H1 (cell line): ENCODE measurements around the gene NRXN3. TPM values are rescaled to one million over a fixed set of nuclear protein-coding genes. Genes with fewer than 3 reads are reported as not detected.

Experiments used
- CTCF ChIA-PET: fragments of 300-600 bp; sonication (Branson Sonifier 250); formaldehyde crosslinking; loops from one replicate; lab custom pipeline; 2021; ENCODE audit not compliant: partially characterized antibody; lab: Charles Lee
- POLR2A ChIA-PET: fragments of 300-600 bp; sonication (Branson Sonifier 250); formaldehyde crosslinking; loops from one replicate; lab custom pipeline; 2021; ENCODE audit warnings: inconsistent platforms; ENCODE audit not compliant: partially characterized antibody; lab: Charles Lee
- DNase-seq, 2 experiments: peaks; one replicate each; pipeline versions ENCODE4 v3.0.0 to v3.0.0-alpha.2; 2010 to 2022; ENCODE audit warnings: low spot score in 2 of 2, low read depth in 1 of 2, mixed read lengths in 1 of 2
- FAIRE-seq: peaks from 2 replicates; lab custom pipeline; 2011; peaks lifted over from hg19 to GRCh38; lab: Jason Lieb, UNC
- H2AFZ ChIP-seq: 2 replicates; pipeline ENCODE4 v1.8.1; 2012; ENCODE audit warnings: low read length, inconsistent platforms
- H2AK5ac ChIP-seq: 2 replicates; pipeline ENCODE4 v1.6.1; 2013; ENCODE audit warnings: low read depth, low read length
- H2BK120ac ChIP-seq: replicated peaks from 2 replicates; pipeline ENCODE3; 2013; ENCODE audit warnings: low read depth, low read length, inconsistent platforms
- H2BK12ac ChIP-seq: 2 replicates; pipeline ENCODE4 v1.6.1; 2013; ENCODE audit warnings: low read depth, low read length
- H2BK15ac ChIP-seq: 2 replicates; pipeline ENCODE4 v1.6.1; 2013; ENCODE audit warnings: low read length
- H2BK20ac ChIP-seq: 2 replicates; pipeline ENCODE4 v1.6.1; 2013; ENCODE audit warnings: low read length
- H2BK5ac ChIP-seq: 2 replicates; pipeline ENCODE4 v1.6.1; 2013; ENCODE audit warnings: low read depth, low read length
- H3K14ac ChIP-seq: 2 replicates; pipeline ENCODE4 v1.6.1; 2013; ENCODE audit warnings: inconsistent platforms; ENCODE audit not compliant: insufficient read length
- H3K18ac ChIP-seq: 2 replicates; pipeline ENCODE4 v1.6.1; 2013; ENCODE audit warnings: low read length; ENCODE audit errors: extremely low read depth
- H3K23ac ChIP-seq: 2 replicates; pipeline ENCODE4 v1.6.1; 2013; ENCODE audit warnings: inconsistent platforms; ENCODE audit not compliant: insufficient read length
- H3K23me2 ChIP-seq: 2 replicates; pipeline ENCODE4 v1.6.1; 2013; ENCODE audit warnings: low read depth, low read length
- H3K27ac ChIP-seq: 2 replicates; pipeline ENCODE4 v1.6.1; 2011; ENCODE audit warnings: low read depth, low read length, inconsistent platforms
- H3K27me3 ChIP-seq, 4 experiments: replicated peaks in 1 of 4; 1 replicate in 1 of 4; 2 replicates in 3 of 4; pipeline versions ENCODE4 v1.6.1 to v1.8.1; 2011 to 2013; ENCODE audit warnings: low read length in 3 of 4, mild to moderate bottlenecking in 3 of 4, inconsistent platforms in 2 of 4, mixed read lengths in 2 of 4, moderate library complexity in 1 of 4; ENCODE audit not compliant: control insufficient read depth in 3 of 4, insufficient read depth in 3 of 4; ENCODE audit errors: extremely low read depth in 1 of 4
- H3K36me3 ChIP-seq, 4 experiments: 2 replicates each; pipeline versions ENCODE4 v1.6.1 to v1.8.1; 2011 to 2013; ENCODE audit warnings: mild to moderate bottlenecking in 4 of 4, low read length in 3 of 4, moderate library complexity in 2 of 4, control low read depth in 1 of 4, inconsistent platforms in 1 of 4; ENCODE audit not compliant: insufficient read depth in 4 of 4, control insufficient read depth in 2 of 4
- H3K4ac ChIP-seq: replicated peaks from 2 replicates; pipeline ENCODE3; 2013; ENCODE audit warnings: low read length, low read depth, mixed read lengths, inconsistent platforms; ENCODE audit not compliant: insufficient read length
- H3K4me1 ChIP-seq, 4 experiments: replicated peaks in 1 of 4; 1 replicate in 1 of 4; 2 replicates in 3 of 4; pipeline versions ENCODE4 v1.6.1 to v1.8.1; 2011 to 2013; ENCODE audit warnings: low read length in 3 of 4, inconsistent platforms in 2 of 4, mixed read lengths in 1 of 4; ENCODE audit not compliant: insufficient read depth in 4 of 4, control insufficient read depth in 3 of 4
- H3K4me2 ChIP-seq, 2 experiments: 2 replicates each; pipeline versions ENCODE4 v1.6.1 to v1.8.1; 2011 to 2013; ENCODE audit warnings: low read depth in 2 of 2, low read length in 2 of 2, control low read depth in 1 of 2, inconsistent platforms in 1 of 2, mild to moderate bottlenecking in 1 of 2; ENCODE audit not compliant: insufficient read depth in 1 of 2
- H3K4me3 ChIP-seq, 4 experiments: fragments of 200-600, 300-600 bp in 1 of 4; sonication (generic), shearing (Covaris generic), sonication (Bioruptor Twin) in 1 of 4; 2 replicates each; pipeline versions ENCODE4 v1.5.1 to v1.8.1; 2011 to 2016; ENCODE audit warnings: low read length in 4 of 4, low read depth in 3 of 4, control low read depth in 2 of 4, inconsistent platforms in 2 of 4, mild to moderate bottlenecking in 2 of 4, mixed read lengths in 1 of 4, moderate library complexity in 1 of 4; ENCODE audit not compliant: insufficient read depth in 2 of 4; ENCODE audit errors: extremely low read depth in 1 of 4
- H3K56ac ChIP-seq: replicated peaks from 2 replicates; pipeline ENCODE3; 2013; ENCODE audit warnings: low read depth, mild to moderate bottlenecking, mixed read lengths, low read length, inconsistent platforms; ENCODE audit not compliant: insufficient read length
- H3K79me1 ChIP-seq: 2 replicates; pipeline ENCODE4 v1.6.1; 2013; ENCODE audit warnings: low read depth, low read length, control low read depth
- H3K79me2 ChIP-seq, 2 experiments: 2 replicates each; pipeline versions ENCODE4 v1.6.1 to v1.8.1; 2012 to 2013; ENCODE audit warnings: low read length in 2 of 2, mild to moderate bottlenecking in 2 of 2, inconsistent platforms in 1 of 2; ENCODE audit not compliant: insufficient read depth in 2 of 2, control insufficient read depth in 1 of 2
- H3K9ac ChIP-seq, 4 experiments: replicated peaks in 1 of 4; 1 replicate in 1 of 4; 2 replicates in 3 of 4; pipeline versions ENCODE4 v1.6.1 to v1.8.1; 2011 to 2013; ENCODE audit warnings: low read depth in 3 of 4, low read length in 3 of 4, control low read depth in 2 of 4, mild to moderate bottlenecking in 2 of 4, moderate library complexity in 2 of 4, inconsistent platforms in 1 of 4; ENCODE audit errors: extremely low read depth in 1 of 4
- H3K9me3 ChIP-seq, 2 experiments: 2 replicates each; pipeline versions ENCODE4 v1.6.1 to v1.8.1; 2012 to 2013; ENCODE audit warnings: mild to moderate bottlenecking in 2 of 2, moderate library complexity in 2 of 2, control low read depth in 1 of 2, inconsistent platforms in 1 of 2, low read depth in 1 of 2, low read length in 1 of 2, mixed read lengths in 1 of 2; ENCODE audit not compliant: insufficient read depth in 2 of 2
- H4K20me1 ChIP-seq, 2 experiments: replicated peaks in 1 of 2; 2 replicates each; pipeline versions ENCODE3 to v1.8.1; 2011 to 2013; ENCODE audit warnings: inconsistent platforms in 2 of 2, low read length in 2 of 2, mild to moderate bottlenecking in 1 of 2; ENCODE audit not compliant: insufficient read depth in 2 of 2, control insufficient read depth in 1 of 2
- H4K5ac ChIP-seq: 2 replicates; pipeline ENCODE4 v1.6.1; 2013; ENCODE audit warnings: low read length, low read depth, mixed read lengths, inconsistent platforms; ENCODE audit not compliant: insufficient read length
- H4K8ac ChIP-seq: 2 replicates; pipeline ENCODE4 v1.8.0; 2013; ENCODE audit warnings: mild to moderate bottlenecking, moderate library complexity, low read length, inconsistent platforms; ENCODE audit not compliant: insufficient read depth; ENCODE audit errors: extremely low read depth
- H4K91ac ChIP-seq: replicated peaks from 2 replicates; pipeline ENCODE3; 2013; ENCODE audit warnings: low read length, mixed read lengths, inconsistent platforms; ENCODE audit not compliant: insufficient read length
- BRCA1 ChIP-seq: IDR thresholded peaks from 2 replicates; pipeline ENCODE4 v1.6.1; 2012; ENCODE audit warnings: low read depth, low read length, improper control_type of control experiment
- CBX8 ChIP-seq: fragments of 300-800, 300-1000 bp; sonication (generic); IDR thresholded peaks from 2 replicates; pipeline ENCODE4 v1.7.1; 2016; ENCODE audit warnings: low read depth, low read length, borderline replicate concordance
- CHD1 ChIP-seq: IDR thresholded peaks from 2 replicates; pipeline ENCODE4 v1.6.1; 2012; ENCODE audit warnings: low read depth, low read length, improper control_type of control experiment
- MAFK ChIP-seq: IDR thresholded peaks from 2 replicates; pipeline ENCODE4 v1.6.1; 2012; ENCODE audit warnings: low read depth, mild to moderate bottlenecking, improper control_type of control experiment, low read length
- RXRA ChIP-seq: IDR thresholded peaks from 2 replicates; pipeline ENCODE4 v1.6.1; 2011; ENCODE audit warnings: low read depth, mild to moderate bottlenecking, low read length, moderate library complexity; ENCODE audit not compliant: insufficient read depth
- SIN3A ChIP-seq, 2 experiments: IDR thresholded peaks in 1 of 2; conservative IDR thresholded peaks in 1 of 2; 2 replicates each; pipeline ENCODE4 v1.6.1; 2011 to 2012; ENCODE audit warnings: low read length in 2 of 2, improper control_type of control experiment in 1 of 2, low read depth in 1 of 2, mild to moderate bottlenecking in 1 of 2
- SP1 ChIP-seq: IDR thresholded peaks from 2 replicates; pipeline ENCODE4 v1.6.1; 2011; ENCODE audit warnings: low read depth, low read length
- WGBS, 2 experiments: shearing (Covaris generic) in 1 of 2; methylation state at CpG; one replicate each; pipeline versions ENCODE4 v1.1.6 to v1.1.7; 2013 to 2015; ENCODE audit warnings: low lambda C conversion rate in 2 of 2, mixed read lengths in 2 of 2, inconsistent platforms in 1 of 2, low coverage in 1 of 2, missing lambda C conversion rate in 1 of 2; ENCODE audit not compliant: insufficient replicate concordance in 2 of 2, insufficient coverage in 1 of 2, insufficient read length in 1 of 2; ENCODE audit errors: extremely low coverage in 1 of 2, missing lambda C conversion rate in 1 of 2; 5-methylcytosine and 5-hydroxymethylcytosine counted together
- polyA plus RNA-seq, 7 experiments: library from polyadenylated mRNA; depleted of rRNA in 3 of 7; stranded (reverse) in 5 of 7; unstranded in 2 of 7; fragments of >200 nt in 5 of 7; fragments of 200-250 nt in 2 of 7; gene quantifications; 1 replicate in 5 of 7; 2 replicates in 1 of 7; 4 replicates in 1 of 7; pipeline versions ENCODE4 v1.2.1 to v1.2.3, GENCODE V29; 2011 to 2013; ENCODE audit warnings: missing spikeins in 2 of 7, mixed read lengths in 2 of 7
- total RNA-seq: library from RNA; stranded (reverse); fragmentation: NEBNext Ultra II Directional; extraction: Animal tissue kit (Norgen Biotek cat#: 25700); gene quantifications from 2 replicates; pipeline ENCODE4 v1.2.1, GENCODE V29; 2021
- TF ChIP-seq, protein P1 (sequence below), 3 experiments: IDR thresholded peaks; 1 replicate in 2 of 3; 2 replicates in 1 of 3; pipeline versions ENCODE4 v1.5.1 to v1.6.1; 2011; ENCODE audit warnings: low read length in 3 of 3, mild to moderate bottlenecking in 3 of 3, inconsistent platforms in 2 of 3, low read depth in 1 of 3, moderate library complexity in 1 of 3; ENCODE audit not compliant: insufficient read depth in 1 of 3; ENCODE audit errors: control extremely low read depth in 1 of 3

NRXN3 gene
- total and polyA plus RNA-seq, 2 of the 8 experiments (the other 6 are each of a cell fraction or from before 2014, with no cell fraction given) = 2.6 to 4.1 TPM

DNA sequence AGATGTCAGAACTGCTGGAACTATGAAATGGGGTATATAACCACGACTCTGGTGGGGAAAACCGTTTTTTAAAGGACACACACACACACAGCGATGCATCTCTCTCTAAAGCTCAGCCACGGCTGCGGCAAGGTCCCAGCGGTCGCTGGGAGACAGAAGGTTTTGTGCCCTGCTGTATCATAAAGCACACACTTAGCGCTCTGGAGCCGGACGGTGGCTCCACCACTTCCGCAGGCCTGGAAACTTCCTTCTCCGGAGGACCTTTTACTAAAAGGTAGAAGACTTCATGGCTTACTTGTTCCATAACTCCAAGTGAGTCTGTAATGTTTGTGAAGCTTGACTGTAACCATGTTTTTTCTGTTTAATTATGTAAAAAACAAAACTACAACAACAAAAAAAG lies 1691.9 kb downstream of the NRXN3 start:
- WGBS, 2 experiments = 94% methylated on average over 12 of the region's 12 CpGs; no CpG with 5 or more reads in 1 of the 2 experiments
- no peak for TF ChIP-seq CHD1
- TF ChIP-seq CBX8 = no peak
- TF ChIP-seq RXRA = no peak
- TF ChIP-seq MAFK = no peak
- TF ChIP-seq SIN3A (conservative IDR thresholded peaks at IDR 0.05 in 1 of 2, IDR thresholded peaks at IDR 0.05 in 1 of 2; ENCODE audit: low read depth in 1 of 2, low read length in 2 of 2) = no peak
- TF ChIP-seq, protein P1, sequence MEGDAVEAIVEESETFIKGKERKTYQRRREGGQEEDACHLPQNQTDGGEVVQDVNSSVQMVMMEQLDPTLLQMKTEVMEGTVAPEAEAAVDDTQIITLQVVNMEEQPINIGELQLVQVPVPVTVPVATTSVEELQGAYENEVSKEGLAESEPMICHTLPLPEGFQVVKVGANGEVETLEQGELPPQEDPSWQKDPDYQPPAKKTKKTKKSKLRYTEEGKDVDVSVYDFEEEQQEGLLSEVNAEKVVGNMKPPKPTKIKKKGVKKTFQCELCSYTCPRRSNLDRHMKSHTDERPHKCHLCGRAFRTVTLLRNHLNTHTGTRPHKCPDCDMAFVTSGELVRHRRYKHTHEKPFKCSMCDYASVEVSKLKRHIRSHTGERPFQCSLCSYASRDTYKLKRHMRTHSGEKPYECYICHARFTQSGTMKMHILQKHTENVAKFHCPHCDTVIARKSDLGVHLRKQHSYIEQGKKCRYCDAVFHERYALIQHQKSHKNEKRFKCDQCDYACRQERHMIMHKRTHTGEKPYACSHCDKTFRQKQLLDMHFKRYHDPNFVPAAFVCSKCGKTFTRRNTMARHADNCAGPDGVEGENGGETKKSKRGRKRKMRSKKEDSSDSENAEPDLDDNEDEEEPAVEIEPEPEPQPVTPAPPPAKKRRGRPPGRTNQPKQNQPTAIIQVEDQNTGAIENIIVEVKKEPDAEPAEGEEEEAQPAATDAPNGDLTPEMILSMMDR (IDR thresholded peaks at IDR 0.05; ENCODE audit: control extremely low read depth in 1 of 3, insufficient read depth in 1 of 3, low read depth in 1 of 3, low read length in 3 of 3) = no peak
- no peak for TF ChIP-seq BRCA1
- no peak for TF ChIP-seq SP1

More for the DNA sequence above, 1691.9 kb downstream of the NRXN3 start:
- CTCF ChIA-PET = interaction anchor here (0.6 to 4.0 kb wide), 10 partner anchors 8 to 858 kb away, joined by 3 to 19 read pairs (median 4); no protein-coding TSS in a partner anchor
- Histone ChIP-seq H3K79me1 (no peaks in the 10 kb centered on the region), H3K4ac (no peak overlapping the region), H3K4me2 (no peak overlapping the region), H2BK12ac (no peak overlapping the region), H3K27ac (no peak overlapping the region), H3K4me3 (no peak overlapping the region), H3K27me3 (no peaks in the 10 kb centered on the region), H2BK120ac (no peak overlapping the region), H2BK15ac (no peak overlapping the region), H3K18ac (no peak overlapping the region), H4K8ac (no peak overlapping the region; the same call in 1 of the 2 replicates), H4K5ac (no peak overlapping the region), H3K56ac (no peak overlapping the region), H3K23me2 (no peaks in the 10 kb centered on the region), H2BK5ac (no peak overlapping the region), H3K14ac (no peak overlapping the region), H2AK5ac (no peak overlapping the region), H2BK20ac (no peak overlapping the region), H3K36me3 (no peaks in the 10 kb centered on the region; a peak in 1 of 8 replicates), H2AFZ (no peak overlapping the region), H4K91ac (no peak overlapping the region), H3K79me2 (no peaks in the 10 kb centered on the region), H3K23ac (no peak overlapping the region), H4K20me1 (no peaks in the 10 kb centered on the region), H3K9me3 (no peaks in the 10 kb centered on the region), H3K9ac (no peak overlapping the region), H3K4me1 (no peaks in the 10 kb centered on the region)
- POLR2A ChIA-PET = no interaction called here
- DNase-seq (no peak), FAIRE-seq (no peak)
